Omental fat pad (tissue), 4 donors: ENCODE measurements around the gene RABL6. TPM values are rescaled to one million over a fixed set of nuclear protein-coding genes. Genes with fewer than 3 reads are reported as not detected.

Experiments
- ATAC-seq: fragments of 150-250 bp; one replicate; pipeline ENCODE4 v1.9.1; 2016; ENCODE audit warnings: mild to moderate bottlenecking, moderate library complexity; ENCODE audit not compliant: low FRiP score
- DNase-seq: peaks from one replicate; pipeline ENCODE4 v3.0.0-alpha.2; 2019; ENCODE audit warnings: low spot score
- CTCF ChIP-seq, 3 donors: fragments of 450-650 bp; IDR thresholded peaks; one replicate each; pipeline ENCODE4 v1.5.1; 2016 to 2017; ENCODE audit warnings: antibody characterized with exemption in 3 of 3, mild to moderate bottlenecking in 3 of 3, moderate library complexity in 2 of 3
- total RNA-seq, 4 donors: library from RNA; depleted of rRNA; stranded (reverse); fragments of >200 nt; gene quantifications; one replicate each; pipeline ENCODE4 v1.1.0, GENCODE V29; 2016

RABL6 gene
- total RNA-seq, 4 donors from 2014 or later = 33.7 to 46.9 (median 44.9) TPM

- DNase-seq (no peak), ATAC-seq (no peak)
- no peak for TF ChIP-seq CTCF (IDR thresholded peaks at IDR 0.05)
Observed at GRCh38 chr9:136849960-136850865, 42.5 kb downstream of the RABL6 start.

- no peak for DNase-seq
- no peak for TF ChIP-seq CTCF (IDR thresholded peaks at IDR 0.05)
- no peak for ATAC-seq
Observed at GRCh38 chr9:136850866-136851775, 43.4 kb downstream of the RABL6 start.

GRCh38 chr9:136851941-136852663 lies 44.4 kb downstream of the RABL6 start, which contains the start of gene MAMDC4:
MAMDC4 (plus strand) TSS chr9:136852346; CDS start chr9:136852417, 71 bp downstream.
- ATAC-seq (no peak), DNase-seq (no peak)
- TF ChIP-seq CTCF (IDR thresholded peaks at IDR 0.05) = no peak

GRCh38 chr9:136852664-136853595 lies 45.2 kb downstream of the RABL6 start:
- no peak for ATAC-seq
- no peak for TF ChIP-seq CTCF (IDR thresholded peaks at IDR 0.05)
- no peak for DNase-seq

GRCh38 chr9:136853596-136854112 lies 45.9 kb downstream of the RABL6 start:
- DNase-seq = no peak

More at GRCh38 chr9:136853596-136854112, 45.9 kb downstream of the RABL6 start:
- ATAC-seq = no peak
- no peak for TF ChIP-seq CTCF (IDR thresholded peaks at IDR 0.05)
